Ovary (tissue), 9 donors: ENCODE results near the gene CD101. TPM values are rescaled to one million over a fixed set of nuclear protein-coding genes. Genes with fewer than 3 reads are reported as not detected.

Experiments used
- DNase-seq, 5 donors: peaks; one replicate each; pipeline ENCODE4 v3.0.0-alpha.2; 2019 to 2020
- H3K27ac ChIP-seq, 2 donors: fragments of 200-600 bp; one replicate each; pipeline versions ENCODE4 v1.5.1 to v1.8.0; 2019 to 2022
- H3K27me3 ChIP-seq: fragments of 200-600 bp; one replicate; pipeline ENCODE4 v1.8.0; 2022
- H3K36me3 ChIP-seq: fragments of 200-600 bp; sonication (generic); one replicate; pipeline ENCODE4 v1.5.1; 2019
- H3K4me1 ChIP-seq: one replicate; pipeline ENCODE4 v1.8.1; 2013; ENCODE audit warnings: mild to moderate bottlenecking, moderate library complexity; ENCODE audit not compliant: insufficient read depth
- H3K4me3 ChIP-seq: fragments of 200-600 bp; sonication (generic); one replicate; pipeline ENCODE4 v1.5.1; 2017
- H3K9me3 ChIP-seq, 2 donors: fragments of 200-600 bp in 1 of 2; sonication (generic) in 1 of 2; one replicate each; pipeline versions ENCODE4 v1.5.1 to v1.8.1; 2013 to 2019; ENCODE audit warnings: mild to moderate bottlenecking in 1 of 2, moderate library complexity in 1 of 2
- EP300 ChIP-seq: sonication (generic); formaldehyde crosslinking; IDR thresholded peaks from one replicate; pipeline ENCODE4 v1.6.1; 2017; ENCODE audit warnings: antibody characterized with exemption
- POLR2A ChIP-seq: fragments of 450-650 bp; IDR thresholded peaks from one replicate; pipeline ENCODE4 v1.6.1; 2017; ENCODE audit warnings: antibody characterized with exemption, mild to moderate bottlenecking, moderate library complexity
- WGBS, 3 donors: extraction: QIAGEN DNeasy Blood & Tissue Kit in 1 of 3; methylation state at CpG; one replicate each; pipeline versions ENCODE4 v1.1.5 to v1.1.7; 2013 to 2017; 5-methylcytosine and 5-hydroxymethylcytosine counted together
- intact Hi-C, 4 donors: fragments of 100-400 bp; cut with DNase I; formaldehyde crosslinking; loops; one replicate each; pipeline versions ENCODE4 v1.11.0 to v1.15.1; 2022 to 2023
- polyA plus RNA-seq, 2 donors: library from polyadenylated mRNA; stranded (reverse); fragments of 200-250 nt in 1 of 2; fragments of 350-450 nt in 1 of 2; fragmentation: Illumina TruSeq in 1 of 2; extraction: RNeasy Lipid Tissue Mini Kit (QIAGEN cat#74804) in 1 of 2; gene quantifications; one replicate each; pipeline ENCODE4 v1.2.3, GENCODE V29; 2013 to 2014
- total RNA-seq, 7 donors: library from RNA; depleted of rRNA in 2 of 7; stranded (reverse); fragments of >200 nt in 2 of 7; fragmentation: NEBNext Ultra II Directional in 3 of 7; extraction: Animal tissue kit (Norgen Biotek cat#: 25700) in 3 of 7; gene quantifications; one replicate each; pipeline versions ENCODE4 v1.1.0 to v1.2.4, GENCODE V29; 2016 to 2023
- TF ChIP-seq, protein P1 (sequence below), 3 donors: fragments of 450-650 bp in 2 of 3; fragments of 200-600 bp in 1 of 3; IDR thresholded peaks; one replicate each; pipeline versions ENCODE4 v1.5.1 to v1.8.0; 2016 to 2022; ENCODE audit warnings: antibody characterized with exemption in 3 of 3, mild to moderate bottlenecking in 1 of 3
- donor health status: DM: no; HTN: no; CAD: no; lungs with moderate emphysema.
- donor health status: DM: no; HTN: no; CAD: no.
- donor health status: Bipolar disorder and iron deficiency.
- donor health status: DM: yes; HTN: yes; CAD: no.
- donor health status: DM: no; HTN: no; CAD: no.
- donor health status: DM: yes; HTN: yes; CAD: no.

The CD101 gene
- total and polyA plus RNA-seq, 9 donors, result 0.30 to 1.6 (median 1.1) TPM

- TF ChIP-seq EP300, result no peak
- TF ChIP-seq, protein P1, sequence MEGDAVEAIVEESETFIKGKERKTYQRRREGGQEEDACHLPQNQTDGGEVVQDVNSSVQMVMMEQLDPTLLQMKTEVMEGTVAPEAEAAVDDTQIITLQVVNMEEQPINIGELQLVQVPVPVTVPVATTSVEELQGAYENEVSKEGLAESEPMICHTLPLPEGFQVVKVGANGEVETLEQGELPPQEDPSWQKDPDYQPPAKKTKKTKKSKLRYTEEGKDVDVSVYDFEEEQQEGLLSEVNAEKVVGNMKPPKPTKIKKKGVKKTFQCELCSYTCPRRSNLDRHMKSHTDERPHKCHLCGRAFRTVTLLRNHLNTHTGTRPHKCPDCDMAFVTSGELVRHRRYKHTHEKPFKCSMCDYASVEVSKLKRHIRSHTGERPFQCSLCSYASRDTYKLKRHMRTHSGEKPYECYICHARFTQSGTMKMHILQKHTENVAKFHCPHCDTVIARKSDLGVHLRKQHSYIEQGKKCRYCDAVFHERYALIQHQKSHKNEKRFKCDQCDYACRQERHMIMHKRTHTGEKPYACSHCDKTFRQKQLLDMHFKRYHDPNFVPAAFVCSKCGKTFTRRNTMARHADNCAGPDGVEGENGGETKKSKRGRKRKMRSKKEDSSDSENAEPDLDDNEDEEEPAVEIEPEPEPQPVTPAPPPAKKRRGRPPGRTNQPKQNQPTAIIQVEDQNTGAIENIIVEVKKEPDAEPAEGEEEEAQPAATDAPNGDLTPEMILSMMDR (IDR thresholded peaks at IDR 0.05), result no peak
- TF ChIP-seq POLR2A, result no peak
- Histone ChIP-seq H3K4me1 (no peaks in the 10 kb centered on the region), H3K4me3 (no peak overlapping the region), H3K36me3 (no peaks in the 10 kb centered on the region), H3K27ac (no peak overlapping the region), H3K9me3 (no peaks in the 10 kb centered on the region), H3K27me3 (no peaks in the 10 kb centered on the region)
- intact Hi-C loops, result no loop called here
- DNase-seq, result no peak
- 91 to 96% (median 95%) methylated on average over 4 of the region's 4 CpGs for WGBS, 3 donors
Observed at GRCh38 chr1:116957646-116958045, 43.9 kb upstream of the CD101 start.

DNA sequence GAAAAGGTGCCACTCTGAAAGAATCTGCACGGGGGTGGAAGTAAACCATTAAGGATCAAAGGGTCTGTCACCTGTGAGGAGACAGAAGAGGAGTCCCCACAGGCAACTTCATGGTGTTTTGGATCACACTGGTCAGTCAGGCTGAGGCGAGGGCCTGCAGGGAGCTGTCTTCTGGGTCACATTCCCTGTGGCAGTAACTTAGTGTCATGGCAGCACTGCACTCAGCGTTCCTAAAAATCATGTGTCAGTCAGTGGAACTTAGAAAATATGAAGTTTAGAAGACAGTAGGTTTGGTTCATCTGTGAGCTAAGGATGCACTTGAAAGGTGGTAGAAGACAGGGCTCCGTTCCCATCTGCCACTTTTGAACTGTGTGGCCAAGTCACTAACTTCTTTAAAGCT lies 43.5 kb upstream of the CD101 start:
- TF ChIP-seq POLR2A, result no peak
- TF ChIP-seq, protein P1 (IDR thresholded peaks at IDR 0.05), result no peak
- no peak for TF ChIP-seq EP300
- Histone ChIP-seq H3K9me3 (no peaks in the 10 kb centered on the region), H3K27ac (no peak overlapping the region), H3K36me3 (no peaks in the 10 kb centered on the region), H3K4me3 (no peak overlapping the region), H3K27me3 (no peaks in the 10 kb centered on the region), H3K4me1 (no peaks in the 10 kb centered on the region)
- intact Hi-C loops, result no loop called here
- no peak for DNase-seq
- WGBS, 3 donors, result 83 to 87% (median 86%) methylated on average over 4 of the region's 4 CpGs

DNA sequence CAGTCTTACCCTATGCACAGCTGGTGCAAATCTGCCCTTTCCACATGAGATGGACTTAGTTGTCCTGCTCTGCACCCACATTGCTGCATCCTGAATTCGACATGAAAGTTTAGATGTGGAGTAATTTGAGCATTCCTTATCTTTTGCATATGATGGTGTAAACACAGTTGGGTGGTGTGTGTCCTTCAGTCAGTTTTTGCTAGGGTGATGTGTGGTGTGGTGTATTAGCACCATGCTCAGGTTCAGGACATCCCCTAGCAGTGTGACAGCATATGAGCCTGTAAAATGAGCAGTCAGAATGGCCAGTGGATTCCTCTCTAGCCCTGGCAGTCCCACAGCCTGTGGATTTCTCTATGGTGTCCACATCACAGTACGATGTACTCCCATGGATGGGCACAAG lies 42.6 kb upstream of the CD101 start:
- TF ChIP-seq POLR2A, result no peak
- TF ChIP-seq, protein P1 (IDR thresholded peaks at IDR 0.05), result no peak
- TF ChIP-seq EP300, result no peak
- H3K4me3 ChIP-seq, result no peak overlapping the region
- 75 to 84% (median 81%) methylated on average over 2 of the region's 2 CpGs for WGBS, 3 donors
- no peaks in the 10 kb centered on the region for H3K9me3 ChIP-seq
- no peaks in the 10 kb centered on the region for H3K36me3 ChIP-seq
- no peak overlapping the region for H3K27ac ChIP-seq
- intact Hi-C loops, result no loop called here
- H3K4me1 ChIP-seq, result no peaks in the 10 kb centered on the region
- no peak for DNase-seq
- H3K27me3 ChIP-seq, result no peaks in the 10 kb centered on the region

- intact Hi-C loops, result no loop called here
- Histone ChIP-seq H3K36me3 (no peaks in the 10 kb centered on the region), H3K27me3 (no peaks in the 10 kb centered on the region), H3K9me3 (no peaks in the 10 kb centered on the region), H3K4me3 (no peak overlapping the region), H3K4me1 (no peaks in the 10 kb centered on the region), H3K27ac (no peak overlapping the region)
- no peak for TF ChIP-seq EP300
- TF ChIP-seq, protein P1 (IDR thresholded peaks at IDR 0.05), result no peak
- no peak for TF ChIP-seq POLR2A
- DNase-seq, result no peak
- WGBS, 3 donors, result 84 to 89% (median 86%) methylated on average over 6 of the region's 6 CpGs
Observed at GRCh38 chr1:116961606-116962005, 40.0 kb upstream of the CD101 start.
